Measurements from ENCODE around the gene PRIMA1. TPM values are rescaled to one million over a fixed set of nuclear protein-coding genes. Genes with fewer than 3 reads are reported as not detected.

The PRIMA1 gene
- total RNA-seq, 1 experiment from 2014 or later: 2.3 TPM

DNA sequence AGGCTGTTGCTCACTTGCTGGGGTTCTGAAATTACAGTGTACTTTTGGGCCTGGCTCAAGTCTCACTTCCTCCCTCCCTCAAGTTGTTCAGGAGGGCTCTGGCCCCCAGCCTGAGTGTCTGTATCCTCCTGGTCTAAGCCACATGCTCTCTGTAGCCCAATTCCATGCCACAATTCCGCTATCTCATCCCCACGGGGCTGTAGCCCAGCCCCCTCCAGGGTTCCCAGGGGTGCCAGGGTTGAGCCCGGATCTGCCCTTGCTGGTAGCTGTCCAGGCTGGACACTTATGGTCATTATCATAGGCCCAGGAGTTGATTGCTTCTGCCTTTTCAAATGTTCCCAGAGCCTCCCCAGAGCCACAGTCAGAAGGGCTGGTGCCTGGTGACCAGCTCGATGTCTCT is 65.3 kb downstream of the PRIMA1 start:
- Histone ChIP-seq H3K4ac (ENCODE audit: low read depth, low read length) (no peak overlapping the region), H2BK15ac (ENCODE audit: low read depth, low read length) (no peak overlapping the region), H3K14ac (ENCODE audit: insufficient read depth, low read length) (no peak overlapping the region), H2BK5ac (ENCODE audit: insufficient read length, low read length) (no peak overlapping the region), H3K23me2 (ENCODE audit: insufficient read length, low read depth, low read length, poor library complexity, severe bottlenecking) (no peaks in the 10 kb centered on the region), H3K27ac (ENCODE audit: insufficient read length, low read depth, low read length) (no peak overlapping the region), H4K91ac (ENCODE audit: insufficient read length, low read depth, low read length) (no peak overlapping the region), H3K4me1 (ENCODE audit: insufficient read depth, low read length) (no peaks in the 10 kb centered on the region), H4K5ac (ENCODE audit: insufficient read length, low read depth, low read length) (no peak overlapping the region), H3K9ac (ENCODE audit: extremely low read depth, insufficient read length, low read length) (no peak overlapping the region), H2BK120ac (ENCODE audit: low read depth, low read length, poor library complexity, severe bottlenecking) (no peak overlapping the region), H3K9me3 (ENCODE audit: control insufficient read depth, low read depth, low read length) (no peaks in the 10 kb centered on the region), H2BK20ac (ENCODE audit: low read depth, low read length, poor library complexity, severe bottlenecking) (no peak overlapping the region), H3K27me3 (ENCODE audit: insufficient read depth, low read length) (no peaks in the 10 kb centered on the region), H3K56ac (ENCODE audit: insufficient read length, low read depth, low read length) (no peak overlapping the region), H2AFZ (ENCODE audit: low read length) (no peak overlapping the region), H4K8ac (replicated peaks; ENCODE audit: insufficient read length, low read depth, low read length) (no peak overlapping the region), H3K79me2 (ENCODE audit: insufficient read depth, low read length) (no peaks in the 10 kb centered on the region), H4K20me1 (ENCODE audit: control insufficient read depth, insufficient read depth, insufficient read length) (no peaks in the 10 kb centered on the region), H3T11ph (ENCODE audit: low read length) (no peak overlapping the region), H2AK5ac (ENCODE audit: insufficient read length, low read length) (no peak overlapping the region), H3K23ac (ENCODE audit: insufficient read length, low read depth, low read length) (no peak overlapping the region), H3K18ac (ENCODE audit: insufficient read length, low read depth, low read length) (no peak overlapping the region), H3K79me1 (ENCODE audit: insufficient read depth, low read depth, low read length, poor library complexity, severe bottlenecking) (no peaks in the 10 kb centered on the region), H3K4me2 (ENCODE audit: insufficient read depth, insufficient read length, low read length) (no peak overlapping the region), H2BK12ac (ENCODE audit: insufficient read length, low read depth, low read length) (no peak overlapping the region)
- Mint-ChIP-seq H3K27me3 (ENCODE audit: low read depth) (peaks cover 1% of the 10 kb centered on the region; the same call in 1 of the 2 replicates), H3K27ac (peak overlapping the region in 1 of 3 experiments; percentile 81; a peak in 1 of 7 replicates), H3K4me1 (peaks cover 5 to 7% of the 10 kb centered on the region in 2 experiments), H3K4me3 (no peak overlapping the region), H3K36me3 (ENCODE audit: insufficient read depth in 1 of 3, low read depth in 3 of 3) (no peaks in the 10 kb centered on the region; a peak in 3 of 7 replicates), H3K9me3 (peaks cover 0 to 3% of the 10 kb centered on the region in 2 experiments; a peak in 2 of 5 replicates)
- no peak for DNase-seq
- TF ChIP-seq, protein P1, sequence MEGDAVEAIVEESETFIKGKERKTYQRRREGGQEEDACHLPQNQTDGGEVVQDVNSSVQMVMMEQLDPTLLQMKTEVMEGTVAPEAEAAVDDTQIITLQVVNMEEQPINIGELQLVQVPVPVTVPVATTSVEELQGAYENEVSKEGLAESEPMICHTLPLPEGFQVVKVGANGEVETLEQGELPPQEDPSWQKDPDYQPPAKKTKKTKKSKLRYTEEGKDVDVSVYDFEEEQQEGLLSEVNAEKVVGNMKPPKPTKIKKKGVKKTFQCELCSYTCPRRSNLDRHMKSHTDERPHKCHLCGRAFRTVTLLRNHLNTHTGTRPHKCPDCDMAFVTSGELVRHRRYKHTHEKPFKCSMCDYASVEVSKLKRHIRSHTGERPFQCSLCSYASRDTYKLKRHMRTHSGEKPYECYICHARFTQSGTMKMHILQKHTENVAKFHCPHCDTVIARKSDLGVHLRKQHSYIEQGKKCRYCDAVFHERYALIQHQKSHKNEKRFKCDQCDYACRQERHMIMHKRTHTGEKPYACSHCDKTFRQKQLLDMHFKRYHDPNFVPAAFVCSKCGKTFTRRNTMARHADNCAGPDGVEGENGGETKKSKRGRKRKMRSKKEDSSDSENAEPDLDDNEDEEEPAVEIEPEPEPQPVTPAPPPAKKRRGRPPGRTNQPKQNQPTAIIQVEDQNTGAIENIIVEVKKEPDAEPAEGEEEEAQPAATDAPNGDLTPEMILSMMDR (conservative IDR thresholded peaks at IDR 0.05): no peak
- no CpG with 5 or more reads among the region's 4 CpGs for WGBS (ENCODE audit: extremely low coverage, insufficient read length, low lambda C conversion rate)

All from H9 (cell line).